SK-N-DZ (cell line): ENCODE data around the gene LSS.
"Not testable (repeated sequence)": the region's sequence is repeated elsewhere in the genome, so short reads cannot be mapped to it uniquely, and the experiment has no call there.

Experiments used
- DNase-seq: peaks from one replicate; pipeline ENCODE4 v3.0.0-alpha.2; 2015; ENCODE audit warnings: low spot score

LSS gene

GRCh38 chr21:46206163-46207005 is 22.2 kb downstream of the LSS start:
- DNase-seq = no peak

DNA sequence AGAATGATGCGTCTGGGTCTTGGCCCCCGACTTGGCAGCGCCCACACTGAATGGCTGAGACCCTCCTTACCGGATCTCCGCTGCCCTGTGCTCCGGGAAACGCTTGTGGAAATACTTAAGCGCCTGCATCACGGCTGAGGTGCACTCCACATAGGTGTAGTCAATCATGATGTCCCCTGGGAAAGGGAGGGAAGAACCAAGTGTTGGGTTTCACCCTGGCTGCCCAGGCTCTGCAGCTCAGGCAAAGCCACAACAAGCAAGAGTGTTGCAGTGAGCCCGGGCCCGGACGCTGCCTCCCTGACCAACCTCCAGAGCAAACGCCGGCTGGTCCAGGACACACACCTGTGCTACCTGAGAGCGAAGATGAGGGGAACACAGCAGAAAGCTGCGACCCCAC is 22.8 kb downstream of the LSS start:
- DNase-seq = no peak

DNA sequence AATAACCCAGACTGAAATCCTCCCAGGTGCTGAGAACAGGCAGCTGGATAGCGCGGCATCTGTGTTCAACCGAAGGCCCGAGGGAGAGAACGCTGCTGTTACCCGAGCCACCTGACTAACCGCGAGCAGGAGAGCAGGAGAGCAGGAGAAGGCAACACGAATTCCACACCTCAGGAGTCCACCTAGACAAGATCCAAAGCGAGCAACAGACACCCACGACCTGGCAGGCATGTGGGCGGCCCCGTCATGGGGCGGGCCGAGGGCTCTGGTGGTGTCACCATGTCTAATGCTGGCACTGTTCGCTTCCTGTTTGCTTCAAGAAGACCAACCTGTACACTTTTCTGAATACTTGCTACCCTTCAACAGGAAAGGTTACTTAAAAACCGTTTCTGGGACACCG is 23.4 kb downstream of the LSS start:
- DNase-seq = no peak

GRCh38 chr21:46203203-46203600 is 25.4 kb downstream of the LSS start:
- no peak for DNase-seq

GRCh38 chr21:46202592-46203202 is 25.9 kb downstream of the LSS start:
- DNase-seq = no peak

GRCh38 chr21:46200877-46201803 is 27.4 kb downstream of the LSS start:
- DNase-seq = not testable (repeated sequence)

DNA sequence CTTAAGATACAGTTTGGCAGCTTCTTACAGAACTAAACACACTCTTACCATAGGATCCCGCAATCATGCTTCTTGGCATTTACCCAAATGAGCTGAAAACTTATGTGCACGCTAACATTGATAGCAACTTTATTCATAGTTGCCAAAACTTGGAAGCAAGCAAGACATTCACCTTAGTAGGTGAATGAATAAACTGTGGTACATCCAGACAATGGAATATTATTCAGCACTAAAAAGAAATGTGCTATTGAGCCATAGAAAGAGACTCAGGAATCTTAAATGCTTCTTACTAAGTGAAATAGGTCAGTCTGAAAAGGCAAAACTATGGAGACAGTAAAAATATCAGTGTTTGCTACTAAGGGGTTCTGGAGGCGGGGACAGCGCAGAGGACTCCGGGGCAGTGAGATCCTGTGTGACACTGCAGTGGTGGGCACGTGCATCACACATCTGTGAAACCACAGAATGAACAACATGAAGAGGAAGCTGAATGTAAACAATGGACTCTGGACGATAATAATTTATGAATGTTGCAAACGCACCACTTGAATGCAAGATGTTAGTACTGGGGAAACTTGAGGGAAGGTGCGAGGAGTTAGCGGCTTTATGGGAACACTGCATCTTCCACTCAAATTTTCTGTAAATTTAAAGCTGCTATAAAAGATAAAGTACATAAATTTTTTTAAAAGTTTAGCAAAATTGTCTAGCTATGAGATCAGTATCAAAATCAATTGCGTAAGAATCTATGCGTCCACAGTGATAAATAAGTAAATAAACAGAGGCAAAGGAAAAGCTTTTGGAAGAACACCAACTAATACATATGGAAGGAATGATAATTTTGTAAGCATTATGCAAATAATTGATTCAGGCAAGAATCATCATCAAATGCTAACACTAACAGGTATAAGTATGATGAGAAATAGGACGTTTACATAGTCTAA is 28.9 kb downstream of the LSS start:
- DNase-seq = no peak

DNA sequence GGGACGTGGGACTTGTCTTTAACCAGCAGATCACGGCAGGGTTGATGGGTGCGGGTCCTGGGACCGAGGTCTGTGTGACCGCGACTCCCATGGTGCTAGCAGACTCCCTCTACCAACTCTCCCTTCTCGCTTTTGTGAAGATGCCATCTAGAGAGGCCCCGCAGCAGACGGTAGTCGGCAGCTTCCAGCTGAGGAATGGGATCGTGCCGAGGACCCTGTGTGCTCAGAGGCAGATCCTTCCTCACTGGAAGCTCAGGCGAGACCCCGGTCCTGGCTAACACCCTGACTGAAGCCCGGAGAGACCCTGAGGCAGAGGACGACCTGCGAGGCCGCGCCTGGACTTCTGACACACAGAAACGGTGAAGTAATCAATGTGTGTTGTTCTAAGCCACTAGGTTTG is 31.8 kb downstream of the LSS start:
- DNase-seq = no peak

DNA sequence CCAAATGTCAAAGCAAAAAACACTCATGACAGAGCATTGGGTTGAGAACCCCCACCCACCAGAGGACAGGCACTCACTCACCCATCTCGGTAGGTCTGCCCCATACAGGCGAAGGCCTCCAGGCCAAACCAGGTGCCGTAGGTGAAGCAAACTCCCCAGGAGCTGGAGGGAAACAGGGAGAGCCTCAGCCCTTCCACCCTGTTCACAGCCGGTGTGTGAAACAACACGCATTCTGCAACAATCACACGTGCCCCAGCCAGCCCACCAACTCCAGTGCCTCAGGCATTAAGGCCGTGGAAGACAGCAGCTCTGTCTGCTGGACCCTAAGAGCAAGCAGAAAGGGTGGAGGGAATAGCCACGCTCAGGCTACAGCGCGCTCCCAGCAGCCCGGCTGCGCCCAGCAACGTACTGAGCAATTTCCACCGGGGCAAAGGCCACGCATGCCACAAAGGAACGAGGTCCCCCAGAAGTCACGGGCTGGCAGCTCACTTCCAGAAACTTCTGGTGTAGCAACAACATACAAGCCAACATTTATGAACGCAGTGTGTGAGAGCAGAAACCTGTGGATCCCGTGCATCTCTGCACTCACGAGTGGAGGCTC is 32.9 kb downstream of the LSS start:
- DNase-seq = no peak

DNA sequence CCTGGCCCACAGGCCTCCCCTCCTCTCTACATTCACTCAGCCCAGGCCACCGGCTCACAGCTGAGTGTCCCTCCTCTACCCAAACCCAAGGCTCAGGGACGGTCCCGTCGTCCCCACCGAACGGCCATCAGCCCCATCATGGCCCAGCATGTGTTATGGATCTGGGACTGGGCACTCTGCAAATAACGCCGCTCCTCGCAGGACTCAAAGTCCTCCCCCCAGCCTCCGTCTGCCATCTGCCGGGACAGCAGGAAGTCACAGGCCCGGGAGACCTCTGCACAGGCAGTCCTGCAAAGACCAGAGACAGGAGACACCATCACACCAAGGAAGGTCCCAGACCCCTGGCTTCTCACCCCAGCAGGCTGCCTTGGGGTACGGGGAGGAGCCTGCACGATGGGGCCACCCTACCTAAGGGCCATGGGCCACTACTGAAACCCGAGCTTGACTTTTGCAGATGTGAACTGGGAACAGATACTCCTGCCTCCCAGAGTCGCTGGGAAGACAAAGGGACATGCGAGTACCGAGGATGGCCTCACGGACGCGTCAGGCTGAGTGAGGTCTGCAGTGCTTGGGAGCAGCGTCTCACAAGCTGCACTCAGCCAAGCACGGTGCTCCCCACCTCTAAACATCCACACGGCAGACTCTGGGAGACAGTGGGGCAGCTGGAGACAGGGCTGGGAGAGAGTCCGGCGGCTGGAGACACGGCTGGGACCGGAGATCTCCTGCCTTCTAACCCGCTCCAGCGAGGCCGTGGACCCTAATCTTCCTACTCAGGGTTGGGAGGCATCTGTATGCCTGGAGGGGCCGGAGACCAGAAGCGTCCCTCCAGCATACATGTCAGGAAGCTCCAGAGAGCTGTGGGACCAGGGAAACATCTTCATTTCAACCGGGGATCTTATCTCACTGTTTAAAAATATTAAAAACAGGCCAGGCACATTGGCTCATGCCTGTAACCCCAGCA is 33.9 kb downstream of the LSS start:
- no peak for DNase-seq

DNA sequence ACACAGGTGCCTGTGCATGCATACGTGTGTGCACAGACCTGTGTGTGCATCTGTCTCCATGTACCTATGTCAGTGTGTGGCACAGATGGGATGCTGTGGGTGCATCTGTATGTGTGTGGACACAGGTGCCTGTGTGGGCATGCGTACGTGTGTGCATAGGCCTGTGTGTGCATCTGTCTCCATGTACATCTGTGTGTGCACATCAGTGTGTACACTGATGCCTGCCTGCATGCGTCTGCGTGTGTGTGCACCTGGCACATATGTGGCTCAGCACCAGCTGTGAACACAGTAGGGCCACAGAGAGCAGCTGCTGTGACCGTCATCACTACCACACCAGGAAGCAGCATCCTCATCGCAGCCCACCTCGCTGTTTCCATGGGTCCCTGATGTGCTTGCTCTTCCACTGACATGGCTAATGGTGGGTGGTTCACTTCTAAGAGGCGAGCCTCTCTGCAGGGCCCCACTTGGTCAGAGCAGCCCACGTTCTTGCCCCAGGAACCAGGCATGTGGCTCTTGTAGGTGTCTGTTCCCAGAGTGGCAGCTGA is 34.7 kb downstream of the LSS start:
- DNase-seq = no peak

- DNase-seq = no peak
These were observed 36.6 kb downstream of the LSS start for GRCh38 chr21:46191686-46192575.

GRCh38 chr21:46191257-46191685 is 37.3 kb downstream of the LSS start:
- no peak for DNase-seq

DNA sequence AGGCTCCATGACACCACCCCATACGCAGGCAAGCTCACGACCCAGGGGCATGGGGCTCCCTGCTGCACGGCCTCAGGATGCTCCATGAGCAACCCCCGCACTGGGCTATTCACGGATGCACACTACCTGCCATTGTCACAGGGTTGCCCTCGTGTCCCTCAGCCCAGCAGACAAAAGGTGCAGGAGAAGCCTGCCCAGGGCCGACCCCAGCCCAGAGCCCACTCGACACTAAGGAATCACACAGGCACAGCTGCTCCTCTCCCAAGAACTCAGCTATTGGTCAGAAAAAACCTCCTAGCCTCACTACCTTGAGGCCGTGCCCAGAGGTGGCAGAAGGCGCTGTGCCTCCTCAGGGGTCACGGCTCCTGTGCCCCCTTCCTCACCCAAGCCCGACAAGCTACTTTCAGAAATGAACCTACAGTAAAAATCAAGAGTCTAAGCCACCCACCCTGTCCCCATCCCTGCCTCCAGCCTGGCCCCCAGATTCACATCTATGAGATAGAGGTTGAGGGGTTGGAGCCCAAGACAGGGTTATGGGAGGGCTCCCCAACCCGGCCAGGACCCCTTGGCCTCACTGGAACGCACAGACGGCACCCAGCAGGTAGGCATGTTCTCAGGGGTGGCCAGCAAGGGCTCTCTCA is 38.0 kb downstream of the LSS start:
- DNase-seq = no peak

DNA sequence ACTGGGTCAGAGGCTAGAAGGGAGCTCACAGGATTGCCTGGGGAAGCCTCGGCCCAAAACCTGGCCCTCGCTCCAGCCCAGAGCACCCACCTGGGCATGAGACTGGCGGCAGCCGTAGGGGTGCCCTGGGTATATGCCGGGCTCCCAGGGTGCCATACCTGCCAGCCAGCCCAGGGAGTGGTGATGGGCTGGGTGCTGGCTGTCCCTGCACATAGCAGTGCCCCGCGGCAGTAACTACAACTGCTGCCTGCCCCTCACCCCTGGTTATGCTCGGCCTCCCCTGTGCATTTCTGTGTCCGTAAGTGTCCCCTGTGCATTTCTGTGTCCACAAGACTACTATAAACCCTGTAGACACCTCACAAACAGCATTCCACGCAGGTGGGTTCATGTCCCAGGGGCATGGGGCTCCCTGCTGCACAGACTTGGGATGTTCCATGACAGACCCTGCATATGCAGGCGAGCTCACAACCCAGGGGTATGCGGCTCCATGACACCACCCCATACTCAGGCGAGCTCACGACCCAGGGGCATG is 38.5 kb downstream of the LSS start:
- no peak for DNase-seq

DNA sequence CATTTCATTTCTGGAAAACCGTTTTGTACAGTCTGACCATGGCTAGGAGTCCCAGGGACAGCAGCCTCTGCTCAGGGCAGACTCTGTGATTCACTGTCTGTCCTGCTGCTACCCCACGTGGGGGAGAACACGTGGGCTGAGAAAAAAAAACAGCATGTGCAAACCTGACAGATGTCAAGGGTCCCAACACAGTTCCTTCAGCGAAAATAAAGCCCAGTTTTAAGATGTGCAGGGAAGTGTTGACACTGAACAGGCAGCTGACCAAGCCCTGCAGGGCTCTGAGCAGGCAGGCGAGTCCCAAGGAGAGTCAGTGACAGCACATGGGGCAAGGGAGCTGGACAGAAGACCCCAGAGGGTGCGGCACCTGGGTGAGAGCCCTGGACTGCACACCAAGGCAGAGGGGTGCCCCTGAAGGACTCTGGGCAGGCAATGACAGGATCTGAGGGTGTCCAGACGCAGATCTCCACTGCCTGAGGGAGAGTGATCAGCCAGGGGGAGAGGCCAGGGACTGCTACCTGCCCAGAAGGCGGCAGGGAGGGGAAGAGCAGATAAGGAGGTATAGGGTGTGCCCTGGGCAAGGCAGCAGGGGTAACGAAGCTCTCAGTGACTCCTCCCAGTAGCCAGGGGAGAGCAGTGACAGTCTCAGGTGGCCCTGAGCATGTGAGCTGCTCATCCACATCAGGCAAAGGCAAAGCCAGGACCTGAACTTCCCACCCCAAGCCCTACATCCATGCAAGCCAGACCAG is 39.2 kb downstream of the LSS start:
- DNase-seq = no peak
